Stimulated activated naive CD8-positive, alpha-beta T cell treated with anti-CD3 and anti-CD28 coated beads, Interleukin-15, Interleukin-2, amounts not matched to agents 100 ng/mL and 50 ng/mL, for 24 hours (primary cell): ENCODE measurements around the gene FBN2.

Experiments
- H3K27ac Mint-ChIP-seq: one replicate; pipeline ENCODE4 v1.8.0; 2021; ENCODE audit warnings: mild to moderate bottlenecking, mixed read lengths
- H3K27me3 Mint-ChIP-seq: one replicate; pipeline ENCODE4 v1.8.0; 2021; ENCODE audit warnings: mixed read lengths
- H3K36me3 Mint-ChIP-seq: one replicate; pipeline ENCODE4 v1.8.0; 2021; ENCODE audit warnings: low read depth, mixed read lengths
- H3K4me1 Mint-ChIP-seq: one replicate; pipeline ENCODE4 v1.8.0; 2021; ENCODE audit warnings: low read depth, mixed read lengths
- H3K4me3 Mint-ChIP-seq: one replicate; pipeline ENCODE4 v1.8.0; 2021; ENCODE audit warnings: mild to moderate bottlenecking, mixed read lengths
- H3K9me3 Mint-ChIP-seq: one replicate; pipeline ENCODE4 v1.8.0; 2021; ENCODE audit warnings: mixed read lengths

The FBN2 gene

GRCh38 chr5:128538000-128538249 is at the start of gene FBN2:
Gene FBN2 (minus strand): TSS chr5:128538245. CDS start chr5:128537603, 642 bp downstream.
- Mint-ChIP-seq H3K4me1 (no peaks in the 10 kb centered on the region), H3K27ac (no peak within 1 kb of the TSS), H3K27me3 (peaks cover 37% of the 10 kb centered on the region), H3K4me3 (peak within 1 kb of the TSS; percentile 32), H3K9me3 (peaks cover 4% of the 10 kb centered on the region), H3K36me3 (no peaks in the 10 kb centered on the region)

- H3K36me3 Mint-ChIP-seq, result no peaks in the 10 kb centered on the region
- H3K9me3 Mint-ChIP-seq, result peaks cover 8% of the 10 kb centered on the region
- H3K27ac Mint-ChIP-seq, result no peak overlapping the region
- H3K4me3 Mint-ChIP-seq, result no peak overlapping the region
- H3K27me3 Mint-ChIP-seq, result no peaks in the 10 kb centered on the region
- no peaks in the 10 kb centered on the region for H3K4me1 Mint-ChIP-seq
Measured at GRCh38 chr5:128587275-128587674, 49.2 kb upstream of the FBN2 start.

- H3K4me1 Mint-ChIP-seq, result no peaks in the 10 kb centered on the region
- H3K36me3 Mint-ChIP-seq, result no peaks in the 10 kb centered on the region
- no peak overlapping the region for H3K27ac Mint-ChIP-seq
- H3K4me3 Mint-ChIP-seq, result no peak overlapping the region
- no peaks in the 10 kb centered on the region for H3K27me3 Mint-ChIP-seq
- peaks cover 10% of the 10 kb centered on the region for H3K9me3 Mint-ChIP-seq
Measured at GRCh38 chr5:128586848-128587247, 48.8 kb upstream of the FBN2 start.

GRCh38 chr5:128579639-128580038 is 41.6 kb upstream of the FBN2 start:
- Mint-ChIP-seq H3K4me1 (no peaks in the 10 kb centered on the region), H3K4me3 (no peak overlapping the region), H3K9me3 (peaks cover 34% of the 10 kb centered on the region), H3K36me3 (no peaks in the 10 kb centered on the region), H3K27ac (no peak overlapping the region), H3K27me3 (no peaks in the 10 kb centered on the region)

- no peaks in the 10 kb centered on the region for H3K4me1 Mint-ChIP-seq
- no peaks in the 10 kb centered on the region for H3K27me3 Mint-ChIP-seq
- no peak overlapping the region for H3K4me3 Mint-ChIP-seq
- H3K36me3 Mint-ChIP-seq, result no peaks in the 10 kb centered on the region
- H3K9me3 Mint-ChIP-seq, result peaks cover 34% of the 10 kb centered on the region
- H3K27ac Mint-ChIP-seq, result no peak overlapping the region
Measured at GRCh38 chr5:128579093-128579492, 41.0 kb upstream of the FBN2 start.

- Mint-ChIP-seq H3K27me3 (no peaks in the 10 kb centered on the region), H3K4me1 (no peaks in the 10 kb centered on the region), H3K36me3 (no peaks in the 10 kb centered on the region), H3K27ac (no peak overlapping the region), H3K9me3 (peaks cover 12% of the 10 kb centered on the region), H3K4me3 (no peak overlapping the region)
Measured at GRCh38 chr5:128574041-128574440, 36.0 kb upstream of the FBN2 start.

- Mint-ChIP-seq H3K27ac (no peak overlapping the region), H3K4me3 (no peak overlapping the region), H3K36me3 (no peaks in the 10 kb centered on the region), H3K27me3 (no peaks in the 10 kb centered on the region), H3K4me1 (no peaks in the 10 kb centered on the region), H3K9me3 (peaks cover 8% of the 10 kb centered on the region)
Measured at GRCh38 chr5:128572930-128573319, 34.9 kb upstream of the FBN2 start.

GRCh38 chr5:128572051-128572929 is 34.2 kb upstream of the FBN2 start:
- Mint-ChIP-seq H3K4me3 (no peak overlapping the region), H3K27ac (no peak overlapping the region), H3K4me1 (no peaks in the 10 kb centered on the region), H3K27me3 (no peaks in the 10 kb centered on the region), H3K9me3 (peaks cover 5% of the 10 kb centered on the region), H3K36me3 (no peaks in the 10 kb centered on the region)

- no peak overlapping the region for H3K27ac Mint-ChIP-seq
- no peaks in the 10 kb centered on the region for H3K4me1 Mint-ChIP-seq
- H3K4me3 Mint-ChIP-seq, result no peak overlapping the region
- no peaks in the 10 kb centered on the region for H3K27me3 Mint-ChIP-seq
- H3K36me3 Mint-ChIP-seq, result no peaks in the 10 kb centered on the region
- H3K9me3 Mint-ChIP-seq, result peaks cover 4% of the 10 kb centered on the region
Measured at GRCh38 chr5:128566178-128566577, 28.1 kb upstream of the FBN2 start.

- Mint-ChIP-seq H3K36me3 (no peaks in the 10 kb centered on the region), H3K4me1 (no peaks in the 10 kb centered on the region), H3K27me3 (no peaks in the 10 kb centered on the region)
Measured at GRCh38 chr5:128559300-128560297, 21.6 kb upstream of the FBN2 start.

GRCh38 chr5:128553747-128554146 is 15.7 kb upstream of the FBN2 start:
- no peaks in the 10 kb centered on the region for H3K4me1 Mint-ChIP-seq
- peaks cover 18% of the 10 kb centered on the region for H3K9me3 Mint-ChIP-seq
- H3K36me3 Mint-ChIP-seq, result no peaks in the 10 kb centered on the region
- H3K27ac Mint-ChIP-seq, result no peak overlapping the region
- H3K27me3 Mint-ChIP-seq, result no peaks in the 10 kb centered on the region
- no peak overlapping the region for H3K4me3 Mint-ChIP-seq

More at GRCh38 chr5:128559300-128560297, 21.6 kb upstream of the FBN2 start:
- Mint-ChIP-seq H3K4me3 (no peak overlapping the region), H3K9me3 (peaks cover 12% of the 10 kb centered on the region), H3K27ac (no peak overlapping the region)

GRCh38 chr5:128551476-128551875 is 13.4 kb upstream of the FBN2 start:
- H3K36me3 Mint-ChIP-seq, result no peaks in the 10 kb centered on the region
- H3K9me3 Mint-ChIP-seq, result peaks cover 12% of the 10 kb centered on the region
- no peaks in the 10 kb centered on the region for H3K4me1 Mint-ChIP-seq

GRCh38 chr5:128549496-128549895 is 11.5 kb upstream of the FBN2 start:
- Mint-ChIP-seq H3K27ac (no peak overlapping the region), H3K4me1 (no peaks in the 10 kb centered on the region), H3K27me3 (no peaks in the 10 kb centered on the region), H3K4me3 (no peak overlapping the region), H3K36me3 (no peaks in the 10 kb centered on the region), H3K9me3 (peaks cover 13% of the 10 kb centered on the region)

More at GRCh38 chr5:128551476-128551875, 13.4 kb upstream of the FBN2 start:
- no peaks in the 10 kb centered on the region for H3K27me3 Mint-ChIP-seq
- H3K4me3 Mint-ChIP-seq, result no peak overlapping the region
- no peak overlapping the region for H3K27ac Mint-ChIP-seq

- no peak overlapping the region for H3K4me3 Mint-ChIP-seq
- H3K27ac Mint-ChIP-seq, result no peak overlapping the region
- H3K9me3 Mint-ChIP-seq, result peaks cover 10% of the 10 kb centered on the region
- H3K4me1 Mint-ChIP-seq, result no peaks in the 10 kb centered on the region
- H3K27me3 Mint-ChIP-seq, result no peaks in the 10 kb centered on the region
- H3K36me3 Mint-ChIP-seq, result no peaks in the 10 kb centered on the region
Measured at GRCh38 chr5:128546658-128547281, 8.7 kb upstream of the FBN2 start.

- Mint-ChIP-seq H3K36me3 (no peaks in the 10 kb centered on the region), H3K27me3 (peaks cover 23% of the 10 kb centered on the region), H3K9me3 (peaks cover 11% of the 10 kb centered on the region), H3K27ac (no peak overlapping the region), H3K4me3 (no peak overlapping the region), H3K4me1 (no peaks in the 10 kb centered on the region)
Measured at GRCh38 chr5:128541385-128541784, 3.3 kb upstream of the FBN2 start.
